Ecto neural progenitor cell (in vitro differentiated cells): Measurements from ENCODE around the gene BMP6.

Experiments
- DNase-seq: peaks from one replicate; pipeline ENCODE4 v3.0.0-alpha.2; 2018; ENCODE audit warnings: low spot score

BMP6 gene

GRCh38 chr6:7747901-7748504 lies 22.1 kb downstream of the BMP6 start:
- DNase-seq, result no peak

DNA sequence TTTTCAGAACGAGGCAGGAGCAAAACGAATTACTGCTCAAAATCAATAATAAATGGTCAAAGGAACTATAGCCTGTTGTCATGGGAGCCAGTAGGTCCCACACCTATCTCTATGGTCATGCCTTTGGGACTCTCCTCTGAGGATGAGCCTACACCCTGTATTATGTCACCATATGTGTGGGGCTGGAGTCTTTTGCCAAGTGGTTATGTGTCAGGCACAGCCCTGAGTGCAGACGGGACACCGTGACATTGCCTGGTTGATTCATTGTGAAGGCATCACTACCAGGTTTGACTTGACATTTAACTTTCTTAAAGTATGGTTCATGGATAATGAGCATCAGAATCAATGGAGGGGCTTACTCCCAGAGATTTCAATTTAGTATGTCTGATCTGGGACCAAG lies 23.6 kb downstream of the BMP6 start:
- no peak for DNase-seq

- DNase-seq, result no peak
These were observed 24.3 kb downstream of the BMP6 start for GRCh38 chr6:7750197-7750596.

DNA sequence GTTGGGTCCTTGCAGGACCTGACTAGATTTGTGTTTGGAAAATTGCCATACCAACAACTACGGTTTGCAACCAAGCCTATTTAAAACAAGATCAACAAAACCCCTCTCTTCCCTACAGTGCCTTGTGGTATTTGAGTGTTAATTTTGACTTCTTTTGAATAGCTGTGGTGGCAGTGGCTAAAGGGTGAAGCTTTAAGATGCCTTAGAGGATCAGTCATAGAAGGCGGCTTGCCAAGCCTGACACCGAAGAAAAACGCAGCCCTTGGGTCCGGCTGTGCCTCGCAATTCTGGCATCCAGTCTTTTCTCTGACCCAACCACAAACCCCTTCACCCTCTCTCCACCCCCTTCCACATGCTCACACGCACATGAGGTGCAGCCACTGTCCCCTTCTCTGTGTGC lies 32.6 kb downstream of the BMP6 start:
- DNase-seq, result no peak

GRCh38 chr6:7759320-7759719 lies 33.4 kb downstream of the BMP6 start:
- no peak for DNase-seq

- DNase-seq, result no peak
These were observed 35.2 kb downstream of the BMP6 start for GRCh38 chr6:7761051-7761450.

DNA sequence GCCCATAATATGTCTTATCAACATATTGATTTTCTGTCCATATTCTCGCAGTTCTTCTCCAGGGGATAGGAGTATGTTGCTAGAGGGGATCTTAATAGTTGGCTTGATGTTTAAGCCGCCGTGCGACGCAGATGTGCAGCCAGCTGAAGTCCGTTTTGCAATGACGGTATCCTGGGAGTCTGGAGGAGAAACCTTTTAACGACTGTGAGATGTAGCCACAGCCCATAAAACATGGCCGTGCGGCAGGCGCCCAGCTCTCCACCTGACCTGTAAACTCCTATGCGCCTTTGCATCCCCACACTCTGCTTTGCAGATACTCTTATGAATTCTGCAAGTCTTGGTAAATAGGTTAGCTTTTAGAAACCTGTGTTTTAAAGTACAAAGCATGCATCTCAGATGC lies 36.9 kb downstream of the BMP6 start:
- DNase-seq, result no peak

- no peak for DNase-seq
These were observed 38.0 kb downstream of the BMP6 start for GRCh38 chr6:7763881-7764280.

- no peak for DNase-seq
These were observed 39.9 kb downstream of the BMP6 start for GRCh38 chr6:7765575-7766325.

GRCh38 chr6:7769702-7770101 lies 43.8 kb downstream of the BMP6 start:
- DNase-seq, result no peak

DNA sequence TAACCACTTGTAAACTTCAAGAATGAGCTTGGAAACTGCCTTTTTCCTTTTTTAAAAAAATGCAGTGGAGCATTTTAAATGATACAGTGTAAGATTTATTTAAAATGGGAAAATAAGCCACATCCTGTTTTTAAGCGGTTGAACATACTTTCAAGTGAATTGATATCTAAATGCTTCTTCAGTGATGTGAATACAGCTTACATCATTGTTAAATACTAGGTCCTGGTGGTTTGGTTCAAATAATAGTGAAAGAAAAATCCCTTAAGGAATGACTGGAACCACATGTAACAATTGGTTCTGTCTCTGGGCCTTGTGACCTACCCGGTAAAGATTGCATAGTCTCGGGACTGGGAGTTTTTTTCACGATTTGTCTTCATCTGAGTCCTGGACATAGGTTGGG lies 44.2 kb downstream of the BMP6 start:
- DNase-seq, result no peak

GRCh38 chr6:7770601-7771000 lies 44.7 kb downstream of the BMP6 start:
- DNase-seq, result no peak

- DNase-seq, result no peak
These were observed 47.4 kb downstream of the BMP6 start for GRCh38 chr6:7773322-7773721.

GRCh38 chr6:7773914-7774313 lies 48.0 kb downstream of the BMP6 start:
- DNase-seq, result no peak

DNA sequence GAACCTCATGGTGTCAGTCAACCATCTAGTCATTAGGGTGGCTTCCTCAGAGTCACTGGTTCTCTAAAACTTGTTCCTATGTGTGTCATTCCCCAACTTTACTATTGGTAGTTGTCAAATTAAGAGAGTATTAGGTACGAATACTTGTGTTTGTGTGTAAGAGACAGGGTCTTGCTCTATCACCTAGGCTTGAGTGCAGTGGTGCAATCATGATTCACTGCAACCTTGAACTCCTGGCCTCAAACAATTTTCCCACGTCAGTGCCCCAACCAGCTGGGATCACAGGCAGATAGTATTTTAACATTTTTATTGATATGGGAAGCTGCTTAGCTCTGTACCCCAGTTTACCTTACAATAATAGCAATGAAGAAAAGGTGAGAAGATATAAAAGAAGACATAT lies 50.6 kb downstream of the BMP6 start:
- no peak for DNase-seq

GRCh38 chr6:7777074-7777473 lies 51.2 kb downstream of the BMP6 start:
- DNase-seq, result no peak

GRCh38 chr6:7781240-7781639 lies 55.3 kb downstream of the BMP6 start:
- no peak for DNase-seq

DNA sequence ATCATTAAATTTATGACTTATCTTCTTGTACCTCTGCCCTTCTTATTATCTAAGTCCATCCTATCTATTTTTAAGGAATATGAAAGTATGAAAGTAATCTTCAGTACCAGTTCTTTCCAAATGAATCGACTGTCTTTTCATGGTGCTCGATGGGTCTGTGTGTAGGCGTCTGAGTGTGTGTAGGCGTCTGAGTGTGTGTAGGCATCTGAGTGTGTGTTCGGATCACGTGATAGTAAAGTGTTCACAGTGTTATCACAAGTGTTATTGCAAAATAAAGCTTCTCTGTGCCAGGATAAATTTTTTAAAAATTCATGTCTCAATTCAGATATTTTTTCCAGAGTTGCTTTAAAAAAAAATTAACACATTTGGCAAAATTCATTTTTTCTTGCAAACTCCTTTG lies 58.3 kb downstream of the BMP6 start:
- no peak for DNase-seq

- DNase-seq, result no peak
These were observed 58.8 kb downstream of the BMP6 start for GRCh38 chr6:7784706-7785105.

DNA sequence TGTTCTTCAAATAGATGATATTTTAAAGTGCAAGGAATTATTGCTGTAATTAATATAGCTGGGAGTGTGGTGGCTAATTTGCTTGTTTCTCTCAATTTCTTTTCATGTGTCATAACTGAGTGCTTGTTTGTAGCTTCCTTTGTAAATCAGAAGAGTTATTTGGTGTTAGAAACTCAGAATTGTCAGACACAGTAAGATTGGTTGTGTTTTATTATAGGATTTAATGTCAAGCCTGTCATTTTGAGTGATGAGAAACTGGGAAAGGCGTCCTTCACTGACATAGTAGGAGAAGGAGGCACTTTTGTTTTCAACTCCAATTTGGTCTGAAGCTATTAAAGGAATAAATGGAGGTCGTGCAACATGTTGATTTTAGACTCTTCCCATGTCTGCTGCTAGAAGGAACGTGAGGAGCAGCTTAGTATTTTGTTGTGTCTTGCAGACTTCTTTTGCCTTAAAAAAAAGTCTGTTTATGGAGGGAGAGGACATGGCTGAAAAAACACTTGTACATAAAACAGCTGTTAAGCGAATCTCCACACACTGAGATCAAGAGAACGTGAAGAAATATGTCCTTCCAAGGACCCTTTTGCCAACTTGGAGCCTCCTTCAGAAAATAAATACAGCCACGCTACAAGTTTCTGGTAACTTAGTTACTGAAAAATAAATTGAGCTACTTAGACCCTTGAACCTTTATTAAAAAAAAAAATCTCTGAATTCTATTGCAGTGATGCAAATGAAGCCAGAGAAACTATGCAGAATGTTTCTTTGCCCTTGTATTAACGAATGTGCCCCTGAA lies 59.5 kb downstream of the BMP6 start:
- no peak for DNase-seq

DNA sequence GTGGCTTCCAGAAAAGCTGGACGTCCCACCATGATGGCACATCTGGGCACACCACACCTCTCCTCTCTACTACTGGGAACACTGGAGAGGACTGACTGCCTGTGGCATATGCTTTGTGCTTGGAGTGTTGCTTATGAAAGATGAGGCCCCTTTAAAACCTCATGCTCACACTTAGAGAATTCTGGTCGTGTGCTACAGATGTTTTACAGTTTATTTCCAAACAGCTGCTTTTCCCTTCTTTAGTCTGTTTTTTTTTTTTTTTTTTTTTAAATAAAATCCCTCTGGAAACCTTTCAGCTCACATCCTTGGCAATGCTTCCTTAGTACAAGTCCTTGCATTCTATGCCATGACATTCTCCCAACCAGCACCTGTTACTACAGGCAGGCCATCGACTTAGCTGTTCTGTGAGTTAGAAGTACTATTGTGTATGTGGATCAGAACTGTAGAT lies 60.3 kb downstream of the BMP6 start:
- no peak for DNase-seq

- DNase-seq, result no peak
These were observed 61.3 kb downstream of the BMP6 start for GRCh38 chr6:7787137-7787608.

DNA sequence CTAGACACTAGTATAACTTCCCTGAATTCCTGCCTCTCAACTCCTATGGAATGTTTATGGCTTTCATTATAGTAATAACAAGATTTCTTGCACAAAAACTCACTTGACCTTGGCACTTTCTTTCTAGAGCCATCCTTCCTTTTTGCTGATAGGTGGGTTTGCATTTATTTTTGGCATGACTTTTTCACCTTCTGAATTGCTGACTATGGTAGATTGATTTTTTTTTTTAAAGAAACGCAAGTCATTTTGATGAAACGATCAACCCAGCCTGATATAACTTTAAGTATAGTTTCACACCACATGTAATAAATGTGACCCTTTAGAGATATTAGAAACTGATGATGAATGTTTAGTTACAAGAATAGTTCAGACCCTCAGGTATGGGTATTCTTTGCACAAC lies 61.8 kb downstream of the BMP6 start:
- DNase-seq, result no peak
